D341Med (cell line): ENCODE data around the gene ANKS1B.

Experiments used
- DNase-seq: peaks from one replicate; pipeline ENCODE4 v3.0.0; 2012; ENCODE audit warnings: low spot score

ANKS1B gene

GRCh38 chr12:99170461-99170860 is 814.3 kb downstream of the ANKS1B start:
- DNase-seq, result no peak

GRCh38 chr12:99170037-99170436 is 814.7 kb downstream of the ANKS1B start:
- no peak for DNase-seq

GRCh38 chr12:99157946-99158345 is 826.8 kb downstream of the ANKS1B start:
- DNase-seq, result no peak

GRCh38 chr12:99154983-99155336 is 829.8 kb downstream of the ANKS1B start:
- no peak for DNase-seq

GRCh38 chr12:99154216-99154982 is 830.3 kb downstream of the ANKS1B start:
- no peak for DNase-seq

GRCh38 chr12:99153293-99153692 is 831.4 kb downstream of the ANKS1B start:
- DNase-seq, result no peak

- no peak for DNase-seq
Observed at GRCh38 chr12:99152337-99152736, 832.4 kb downstream of the ANKS1B start.

GRCh38 chr12:99151744-99152143 is 833.0 kb downstream of the ANKS1B start:
- no peak for DNase-seq

- DNase-seq, result no peak
Observed at GRCh38 chr12:99147130-99147529, 837.6 kb downstream of the ANKS1B start.

GRCh38 chr12:99146730-99147129 is 838.0 kb downstream of the ANKS1B start:
- DNase-seq, result no peak

GRCh38 chr12:99146185-99146584 is 838.6 kb downstream of the ANKS1B start:
- no peak for DNase-seq

- no peak for DNase-seq
Observed at GRCh38 chr12:99142651-99143050, 842.1 kb downstream of the ANKS1B start.

- no peak for DNase-seq
Observed at GRCh38 chr12:99140017-99140720, 844.6 kb downstream of the ANKS1B start.

- no peak for DNase-seq
Observed at GRCh38 chr12:99138393-99138792, 846.3 kb downstream of the ANKS1B start.

GRCh38 chr12:99137124-99137855 is 847.4 kb downstream of the ANKS1B start:
- no peak for DNase-seq

GRCh38 chr12:99136516-99136915 is 848.2 kb downstream of the ANKS1B start:
- DNase-seq, result no peak

- DNase-seq, result no peak
Observed at GRCh38 chr12:99135376-99135775, 849.4 kb downstream of the ANKS1B start.

GRCh38 chr12:99133401-99133800 is 851.3 kb downstream of the ANKS1B start:
- no peak for DNase-seq

GRCh38 chr12:99131751-99132199 is 853.0 kb downstream of the ANKS1B start:
- peak; percentile 25 for DNase-seq

- no peak for DNase-seq
Observed at GRCh38 chr12:99130808-99131553, 853.8 kb downstream of the ANKS1B start.

- no peak for DNase-seq
Observed at GRCh38 chr12:99128246-99128802, 856.4 kb downstream of the ANKS1B start.

- DNase-seq, result no peak
Observed at GRCh38 chr12:99122959-99123358, 861.8 kb downstream of the ANKS1B start.
